Right atrium auricular region (tissue), 2 donors: ENCODE data around the gene GMPR2. TPM values are rescaled to one million over a fixed set of nuclear protein-coding genes. Genes with fewer than 3 reads are reported as not detected.

Source experiments
- DNase-seq: peaks from one replicate; pipeline ENCODE4 v3.0.0-alpha.2; 2019; ENCODE audit warnings: low spot score
- H3K27ac ChIP-seq, 2 donors: fragments of 200-600 bp; sonication (generic); 1 replicate in 1 of 2; 2 replicates in 1 of 2; pipeline ENCODE4 v1.5.1; 2016 to 2019
- H3K27me3 ChIP-seq, 2 donors: fragments of 200-600 bp; sonication (generic); one replicate each; pipeline versions ENCODE4 v1.5.1 to v1.6.0; 2017 to 2019
- H3K36me3 ChIP-seq: fragments of 200-600 bp; sonication (generic); one replicate; pipeline ENCODE4 v1.5.1; 2016
- H3K4me1 ChIP-seq, 2 donors: fragments of 200-600 bp; sonication (generic); one replicate each; pipeline versions ENCODE4 v1.5.1 to v1.6.0; 2017 to 2019
- H3K4me3 ChIP-seq, 2 donors: fragments of 200-600 bp; sonication (generic); 1 replicate in 1 of 2; 2 replicates in 1 of 2; pipeline ENCODE4 v1.5.1; 2017 to 2019; ENCODE audit warnings: mild to moderate bottlenecking in 1 of 2, moderate library complexity in 1 of 2
- H3K9me3 ChIP-seq, 2 donors: fragments of 200-600 bp; sonication (generic); one replicate each; pipeline ENCODE4 v1.5.1; 2019
- total RNA-seq, 2 donors: library from RNA; depleted of rRNA; stranded (reverse); fragments of >200 nt; gene quantifications; one replicate each; pipeline ENCODE4 v1.1.0, GENCODE V29; 2016
- TF ChIP-seq, protein P1 (sequence below), 2 donors: fragments of 200-600 bp; sonication (generic); IDR thresholded peaks; one replicate each; pipeline ENCODE4 v1.5.1; 2019; ENCODE audit warnings: antibody characterized with exemption in 2 of 2

Gene GMPR2
- total RNA-seq, 2 donors from 2014 or later, result 28.1 to 31.7 TPM

GRCh38 chr14:24260780-24261157 is 28.0 kb downstream of the GMPR2 start:
- no peak overlapping the region for H3K27ac ChIP-seq
- H3K4me1 ChIP-seq, result no peaks in the 10 kb centered on the region
- H3K36me3 ChIP-seq, result no peaks in the 10 kb centered on the region
- no peaks in the 10 kb centered on the region for H3K27me3 ChIP-seq
- H3K9me3 ChIP-seq, result no peaks in the 10 kb centered on the region
- DNase-seq, result no peak
- peak overlapping the region in 1 of 2 donors; percentile 1 for H3K4me3 ChIP-seq
- TF ChIP-seq, protein P1, sequence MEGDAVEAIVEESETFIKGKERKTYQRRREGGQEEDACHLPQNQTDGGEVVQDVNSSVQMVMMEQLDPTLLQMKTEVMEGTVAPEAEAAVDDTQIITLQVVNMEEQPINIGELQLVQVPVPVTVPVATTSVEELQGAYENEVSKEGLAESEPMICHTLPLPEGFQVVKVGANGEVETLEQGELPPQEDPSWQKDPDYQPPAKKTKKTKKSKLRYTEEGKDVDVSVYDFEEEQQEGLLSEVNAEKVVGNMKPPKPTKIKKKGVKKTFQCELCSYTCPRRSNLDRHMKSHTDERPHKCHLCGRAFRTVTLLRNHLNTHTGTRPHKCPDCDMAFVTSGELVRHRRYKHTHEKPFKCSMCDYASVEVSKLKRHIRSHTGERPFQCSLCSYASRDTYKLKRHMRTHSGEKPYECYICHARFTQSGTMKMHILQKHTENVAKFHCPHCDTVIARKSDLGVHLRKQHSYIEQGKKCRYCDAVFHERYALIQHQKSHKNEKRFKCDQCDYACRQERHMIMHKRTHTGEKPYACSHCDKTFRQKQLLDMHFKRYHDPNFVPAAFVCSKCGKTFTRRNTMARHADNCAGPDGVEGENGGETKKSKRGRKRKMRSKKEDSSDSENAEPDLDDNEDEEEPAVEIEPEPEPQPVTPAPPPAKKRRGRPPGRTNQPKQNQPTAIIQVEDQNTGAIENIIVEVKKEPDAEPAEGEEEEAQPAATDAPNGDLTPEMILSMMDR (IDR thresholded peaks at IDR 0.05), result no peak

DNA sequence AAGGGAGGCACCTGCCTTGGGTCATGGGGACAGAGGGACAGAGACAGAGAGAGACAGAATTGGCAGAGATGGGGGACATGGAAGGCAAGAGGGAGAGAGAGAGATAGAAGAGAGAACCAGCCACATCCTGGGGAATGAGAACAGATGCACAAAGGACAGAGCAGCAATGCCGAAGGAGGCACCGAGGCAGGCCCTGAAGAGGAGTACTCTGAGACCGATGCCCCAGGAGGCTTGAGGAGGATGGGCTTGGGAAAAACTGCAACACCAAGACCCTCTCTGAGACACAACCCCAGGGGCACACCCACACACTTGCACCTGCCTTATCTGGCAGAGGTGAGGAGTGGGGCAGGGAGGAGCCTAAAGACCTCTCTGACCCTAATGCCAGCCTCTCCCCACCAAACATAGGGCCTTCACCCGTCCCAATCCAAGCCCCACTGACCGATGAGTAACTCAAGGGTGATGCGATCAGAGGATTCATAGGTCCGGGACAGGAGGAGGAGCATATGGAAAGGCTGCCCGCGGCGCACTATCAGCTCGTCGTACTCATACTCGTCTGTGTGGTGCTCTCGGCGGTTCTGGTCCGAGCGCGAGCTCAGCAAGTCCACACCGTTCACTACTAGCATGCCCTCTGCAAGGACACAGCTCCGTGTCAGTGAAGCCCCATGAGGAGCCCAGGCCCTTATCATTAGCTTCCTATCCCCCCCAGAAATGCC is 28.7 kb downstream of the GMPR2 start:
- no peak overlapping the region for H3K27ac ChIP-seq
- no peaks in the 10 kb centered on the region for H3K4me1 ChIP-seq
- H3K4me3 ChIP-seq, result peak overlapping the region in 1 of 2 donors; percentile 1
- no peak for DNase-seq
- TF ChIP-seq, protein P1 (IDR thresholded peaks at IDR 0.05), result no peak
- H3K27me3 ChIP-seq, result no peaks in the 10 kb centered on the region
- no peaks in the 10 kb centered on the region for H3K9me3 ChIP-seq
- no peaks in the 10 kb centered on the region for H3K36me3 ChIP-seq

- no peaks in the 10 kb centered on the region for H3K9me3 ChIP-seq
- no peaks in the 10 kb centered on the region for H3K27me3 ChIP-seq
- no peaks in the 10 kb centered on the region for H3K4me1 ChIP-seq
- TF ChIP-seq, protein P1 (IDR thresholded peaks at IDR 0.05), result no peak
- H3K36me3 ChIP-seq, result peaks cover 4% of the 10 kb centered on the region
- no peak overlapping the region for H3K27ac ChIP-seq
- no peak for DNase-seq
- no peak overlapping the region for H3K4me3 ChIP-seq
Observed at GRCh38 chr14:24261969-24262327, 29.2 kb downstream of the GMPR2 start.

DNA sequence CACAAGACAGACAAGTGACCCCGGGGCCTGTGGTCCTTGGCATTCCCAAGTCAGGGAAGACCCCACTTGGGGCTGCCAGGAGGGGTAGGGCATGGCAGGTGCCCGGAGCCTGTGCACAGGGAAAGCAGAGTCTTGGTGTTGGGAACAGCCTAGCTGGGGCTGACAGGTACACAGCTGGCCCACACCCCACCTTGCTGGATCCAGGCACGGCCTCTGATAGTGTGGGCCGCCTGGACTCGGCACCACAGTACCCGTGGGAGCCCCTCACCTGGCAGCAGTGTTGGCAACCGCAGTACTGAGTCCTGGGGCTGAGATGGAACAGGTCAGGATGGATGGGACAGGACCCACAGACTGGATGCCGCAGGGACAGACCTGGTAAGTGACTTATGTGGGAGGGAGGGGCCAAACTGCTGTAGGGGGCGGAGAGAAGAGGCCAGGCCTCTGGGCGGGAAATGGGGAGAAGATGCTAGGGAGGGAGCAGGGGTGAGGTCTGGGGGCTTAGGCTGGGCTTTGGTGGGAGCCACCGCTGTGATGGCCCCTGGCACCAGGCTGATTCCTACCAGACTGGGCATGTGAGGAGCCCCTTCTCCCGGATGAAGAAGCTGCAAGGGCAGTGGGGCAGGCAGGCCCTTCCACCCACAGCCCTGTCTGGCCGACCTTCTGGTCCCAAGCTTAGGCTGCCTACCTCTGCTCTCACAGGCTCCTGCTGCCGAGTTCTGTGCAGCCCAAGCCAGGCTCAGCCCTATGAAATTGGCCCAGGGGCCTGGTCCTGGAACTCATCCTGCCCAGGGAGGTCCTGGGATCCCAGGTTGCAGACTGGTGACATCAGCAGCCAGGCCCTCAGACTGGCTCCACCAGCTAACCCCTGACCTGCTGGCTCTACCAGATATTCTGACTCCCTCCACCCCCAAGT is 30.3 kb downstream of the GMPR2 start, which contains the start of gene TGM1:
TSS of gene TGM1 (minus strand) at position 357 of the 913 bp plus-strand sequence. CDS start 825 bp downstream, outside the sequence.
- TF ChIP-seq, protein P1 (IDR thresholded peaks at IDR 0.05), result no peak
- H3K4me1 ChIP-seq, result no peaks in the 10 kb centered on the region
- H3K36me3 ChIP-seq, result peaks cover 9% of the 10 kb centered on the region
- no peak for DNase-seq
- no peak within 1 kb of the TSS for H3K27ac ChIP-seq
- H3K27me3 ChIP-seq, result no peaks in the 10 kb centered on the region
- H3K9me3 ChIP-seq, result no peaks in the 10 kb centered on the region
- no peak within 1 kb of the TSS for H3K4me3 ChIP-seq

- no peaks in the 10 kb centered on the region for H3K4me1 ChIP-seq
- no peak for DNase-seq
- H3K4me3 ChIP-seq, result no peak overlapping the region
- H3K27ac ChIP-seq, result no peak overlapping the region
- H3K36me3 ChIP-seq, result peaks cover 9% of the 10 kb centered on the region
- no peaks in the 10 kb centered on the region for H3K9me3 ChIP-seq
- TF ChIP-seq, protein P1 (IDR thresholded peaks at IDR 0.05), result no peak
- no peaks in the 10 kb centered on the region for H3K27me3 ChIP-seq
Observed at GRCh38 chr14:24263848-24264247, 31.1 kb downstream of the GMPR2 start.
